GM12892 (cell line): Measurements from ENCODE around the gene ABCC9.
"Not testable (repeated sequence)": the region's sequence is repeated elsewhere in the genome, so short reads cannot be mapped to it uniquely, and the experiment has no call there.

Experiments
- DNase-seq: peaks from one replicate; pipeline ENCODE4 v3.0.0; 2011; ENCODE audit not compliant: insufficient read length
- FAIRE-seq: peaks from 2 replicates; lab custom pipeline; 2011; peaks lifted over from hg19 to GRCh38; lab: Jason Lieb, UNC
- POLR2A ChIP-seq: IDR thresholded peaks from 2 replicates; pipeline ENCODE4 v1.6.1; 2011; ENCODE audit warnings: low read depth, low read length, control low read depth
- POLR2AphosphoS5 ChIP-seq: IDR thresholded peaks from 2 replicates; pipeline ENCODE4 v1.6.1; 2011; ENCODE audit warnings: low read depth, low read length, control low read depth
- TAF1 ChIP-seq: IDR thresholded peaks from 2 replicates; pipeline ENCODE4 v1.6.1; 2011; ENCODE audit warnings: low read depth, mild to moderate bottlenecking, control low read depth, low read length, borderline replicate concordance

ABCC9 gene

GRCh38 chr12:21962821-21963220 is 21.6 kb upstream of the ABCC9 start:
- FAIRE-seq (no peak), DNase-seq (no peak)
- no peak for TF ChIP-seq TAF1
- no peak for TF ChIP-seq POLR2AphosphoS5
- no peak for TF ChIP-seq POLR2A

GRCh38 chr12:21962236-21962635 is 21.0 kb upstream of the ABCC9 start:
- no peak for FAIRE-seq
- TF ChIP-seq TAF1 (no peak), POLR2A (no peak), POLR2AphosphoS5 (no peak)
- DNase-seq = no peak

GRCh38 chr12:21950649-21951048 is 9.4 kb upstream of the ABCC9 start:
- no peak for FAIRE-seq
- no peak for DNase-seq
- no peak for TF ChIP-seq TAF1
- TF ChIP-seq POLR2AphosphoS5 = no peak
- TF ChIP-seq POLR2A = no peak

DNA sequence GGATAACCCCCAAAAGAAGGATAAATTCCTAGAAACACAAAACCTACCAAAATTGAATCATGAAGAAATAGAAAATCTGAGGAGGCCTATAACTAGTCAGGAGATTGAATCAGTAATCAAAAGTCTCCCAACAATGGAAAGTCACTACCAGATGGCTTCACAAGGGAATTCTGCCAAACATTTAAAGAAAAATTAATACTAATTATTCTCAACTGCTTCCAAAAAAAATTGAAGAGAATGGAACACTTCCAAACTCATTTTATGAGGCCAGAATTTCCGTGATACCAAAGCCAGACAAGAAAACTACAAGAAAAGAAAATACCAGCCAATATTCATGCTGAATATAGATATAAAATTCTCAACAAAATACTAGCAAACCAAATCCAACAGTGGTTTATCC is 7.8 kb upstream of the ABCC9 start:
- TF ChIP-seq TAF1 (no peak), POLR2AphosphoS5 (no peak), POLR2A (no peak)

GRCh38 chr12:21946983-21947382 is 5.8 kb upstream of the ABCC9 start:
- TF ChIP-seq TAF1 (no peak), POLR2A (no peak), POLR2AphosphoS5 (no peak)
- no peak for DNase-seq
- no peak for FAIRE-seq

More for the DNA sequence above, 7.8 kb upstream of the ABCC9 start:
- DNase-seq (no peak), FAIRE-seq (no peak)

DNA sequence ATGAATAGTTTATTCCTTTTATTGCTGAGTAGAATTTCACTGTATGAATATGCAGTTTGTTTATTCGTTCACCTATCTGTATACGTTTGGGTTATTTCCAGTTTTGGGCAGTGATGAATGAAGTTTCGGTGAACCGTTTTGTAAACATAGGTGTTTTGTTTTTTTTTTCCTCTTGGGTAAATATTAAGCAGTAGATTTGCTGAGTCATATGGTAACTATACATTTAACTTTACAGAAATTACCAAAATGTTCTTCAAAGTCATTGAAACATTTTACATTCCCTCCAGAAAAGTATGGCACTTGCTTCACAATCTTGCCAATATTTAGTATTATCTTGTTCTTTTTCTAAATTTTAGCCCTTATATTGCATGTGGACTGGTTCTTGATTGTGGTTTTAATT is 3.8 kb upstream of the ABCC9 start:
- FAIRE-seq = no peak
- no peak for TF ChIP-seq TAF1
- no peak for TF ChIP-seq POLR2AphosphoS5
- no peak for TF ChIP-seq POLR2A

GRCh38 chr12:21942377-21942703 is 1.1 kb upstream of the ABCC9 start:
- FAIRE-seq (no peak), DNase-seq (no peak)
- TF ChIP-seq TAF1 (no peak), POLR2AphosphoS5 (no peak), POLR2A (no peak)

More for the DNA sequence above, 3.8 kb upstream of the ABCC9 start:
- DNase-seq = no peak

DNA sequence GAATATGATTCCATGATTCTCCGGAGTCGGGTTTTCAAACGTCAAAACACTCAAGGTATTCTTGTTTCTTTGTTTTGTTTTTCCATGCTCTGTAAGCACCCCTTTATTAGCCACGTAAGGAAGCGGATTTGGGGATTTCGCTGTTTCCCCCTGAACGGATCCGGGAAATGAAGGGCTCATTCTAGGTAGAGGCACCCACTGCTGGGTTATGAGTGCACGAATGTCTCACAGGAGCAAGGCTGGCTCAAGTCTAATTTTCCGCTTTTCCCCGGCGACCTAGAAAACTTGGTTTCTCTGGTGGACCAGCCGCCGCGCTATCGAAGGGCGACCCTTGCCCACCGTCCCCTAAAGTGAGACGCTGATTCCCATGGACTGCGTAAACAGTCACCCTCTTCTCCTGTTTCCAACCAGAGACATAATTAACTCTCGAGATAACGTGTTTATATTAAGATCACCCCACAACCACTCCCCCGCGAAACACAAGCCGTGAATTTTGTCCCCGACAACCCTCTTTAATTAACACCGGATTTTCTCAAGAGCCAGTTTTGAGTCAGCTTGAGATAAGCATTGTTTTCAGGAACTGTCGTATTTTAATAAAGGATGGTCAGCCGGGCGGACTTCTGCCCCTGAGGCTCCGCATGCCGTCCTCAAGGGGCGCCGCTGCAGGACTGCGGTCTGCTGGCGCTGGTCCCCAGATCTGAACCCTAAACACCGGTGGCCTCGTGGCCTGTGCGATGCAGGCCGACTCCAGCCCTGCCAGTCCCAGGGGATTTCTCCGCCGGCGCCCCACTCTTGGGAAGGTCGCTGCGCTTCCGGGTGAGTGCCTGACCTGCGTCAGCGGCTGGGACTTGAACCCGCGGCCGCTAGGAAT is 515 bp upstream of the ABCC9 start:
- FAIRE-seq (no peak), DNase-seq (no peak)
- TF ChIP-seq POLR2AphosphoS5 = no peak
- TF ChIP-seq TAF1 = no peak
- no peak for TF ChIP-seq POLR2A

GRCh38 chr12:21939435-21939834 is 1.8 kb downstream of the ABCC9 start:
- no peak for TF ChIP-seq TAF1
- no peak for TF ChIP-seq POLR2A
- no peak for TF ChIP-seq POLR2AphosphoS5
- DNase-seq (no peak), FAIRE-seq (no peak)

GRCh38 chr12:21938879-21939278 is 2.3 kb downstream of the ABCC9 start:
- no peak for DNase-seq
- no peak for FAIRE-seq
- no peak for TF ChIP-seq POLR2AphosphoS5
- TF ChIP-seq POLR2A = no peak
- no peak for TF ChIP-seq TAF1

DNA sequence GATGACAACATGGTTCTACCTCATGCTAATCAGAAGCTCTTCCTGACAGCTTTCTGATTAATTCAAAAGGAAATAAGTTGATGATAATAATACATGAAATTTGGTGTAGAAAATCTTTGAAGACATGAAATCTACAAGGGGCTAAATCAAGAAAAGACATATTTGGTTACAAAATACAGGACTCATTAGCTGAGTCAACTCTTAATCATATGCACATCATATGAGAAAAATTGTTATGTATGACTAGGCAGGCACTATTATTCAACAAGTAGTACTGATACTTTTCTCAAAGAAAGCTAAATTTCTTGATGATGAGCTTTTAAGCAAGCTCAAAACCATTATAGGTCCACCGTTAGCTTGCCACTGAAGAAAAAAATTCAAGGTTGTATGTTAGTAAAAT is 7.1 kb downstream of the ABCC9 start:
- no peak for FAIRE-seq
- no peak for DNase-seq
- TF ChIP-seq POLR2AphosphoS5 = no peak
- no peak for TF ChIP-seq TAF1
- no peak for TF ChIP-seq POLR2A

GRCh38 chr12:21933656-21934055 is 7.6 kb downstream of the ABCC9 start:
- no peak for FAIRE-seq
- no peak for TF ChIP-seq TAF1
- TF ChIP-seq POLR2A = no peak
- no peak for TF ChIP-seq POLR2AphosphoS5
- DNase-seq = no peak

DNA sequence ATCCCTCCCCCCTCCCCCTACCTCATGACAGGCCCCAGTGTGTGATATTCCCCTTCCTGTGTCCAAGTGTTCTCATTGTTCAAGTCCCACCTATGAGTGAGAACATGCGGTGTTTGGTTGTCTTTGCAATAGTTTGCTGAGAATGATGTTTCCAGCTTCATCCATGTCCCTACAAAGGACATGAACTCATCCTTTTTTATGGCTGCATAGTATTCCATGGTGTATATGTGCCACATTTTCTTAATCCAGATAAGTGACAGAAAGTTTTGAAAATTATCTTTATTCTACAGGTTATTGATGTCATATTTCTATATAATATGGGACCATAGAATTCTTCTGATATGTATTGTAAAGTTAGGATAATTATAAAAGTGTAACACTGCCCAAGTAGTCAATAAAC is 11.3 kb downstream of the ABCC9 start:
- DNase-seq, FAIRE-seq: not testable (repeated sequence)
